NCI-H128 (cell line): ENCODE results near the gene FILIP1L.

ENCODE experiments used
- DNase-seq: peaks from one replicate; lab custom pipeline; 2025; ENCODE audit not compliant: unreplicated experiment; lab: John Stamatoyannopoulos, UW

Gene FILIP1L

DNA sequence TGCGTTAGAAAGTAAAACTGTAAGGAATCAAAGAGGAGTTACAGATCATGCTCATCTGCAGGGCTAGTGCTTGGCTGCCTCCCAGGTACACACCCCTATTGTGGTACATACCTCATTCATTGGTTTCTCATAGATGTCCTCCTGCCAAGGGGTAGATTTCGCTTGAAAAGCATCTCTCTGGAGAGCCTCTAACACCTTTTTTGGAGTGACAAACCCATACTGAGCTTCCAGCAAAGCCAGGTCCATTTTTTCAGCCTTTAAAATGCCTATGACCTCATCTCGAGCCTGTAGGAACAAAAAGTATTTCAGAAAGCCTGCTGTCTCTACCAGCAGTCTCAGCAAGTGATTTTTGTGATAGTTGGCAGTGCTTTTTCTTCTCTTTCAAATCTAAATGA is 184.6 kb downstream of the FILIP1L start:
- no peak for DNase-seq

- DNase-seq: no peak
Observed at GRCh38 chr3:99928771-99929744, 185.2 kb downstream of the FILIP1L start.

- DNase-seq: no peak
Observed at GRCh38 chr3:99927671-99928457, 186.4 kb downstream of the FILIP1L start.

DNA sequence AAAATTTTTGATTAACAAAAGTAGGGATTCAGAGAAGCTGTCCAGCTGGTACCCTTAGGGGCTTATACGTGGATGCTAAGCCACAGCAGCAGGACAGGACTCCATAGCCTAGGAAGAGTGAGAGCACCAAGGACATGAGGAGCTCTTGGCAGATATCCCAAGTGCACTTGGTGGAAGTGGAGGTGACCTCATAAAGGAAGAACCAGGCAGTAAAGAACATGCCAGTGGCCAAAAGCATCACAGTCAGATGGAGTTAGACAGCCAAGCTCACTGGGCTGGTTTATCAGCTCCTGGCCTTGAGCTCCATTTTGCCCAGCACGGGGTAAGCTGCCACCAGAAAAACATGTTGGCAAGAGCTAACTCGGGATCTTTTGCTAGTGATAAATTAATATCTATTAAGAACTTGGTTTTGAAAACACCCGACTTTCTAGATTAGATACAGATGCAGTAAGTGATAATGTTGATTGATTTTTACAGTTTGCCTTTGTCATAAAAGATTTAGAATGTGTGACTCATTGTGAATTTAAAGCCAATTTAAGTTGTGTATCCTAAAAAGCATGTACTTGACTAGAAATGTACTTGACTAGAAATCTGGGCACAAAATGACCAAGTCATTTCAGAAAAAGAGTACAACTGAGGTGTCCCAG is 188.6 kb downstream of the FILIP1L start:
- no peak for DNase-seq

- no peak for DNase-seq
Observed at GRCh38 chr3:99923873-99924272, 190.4 kb downstream of the FILIP1L start.

DNA sequence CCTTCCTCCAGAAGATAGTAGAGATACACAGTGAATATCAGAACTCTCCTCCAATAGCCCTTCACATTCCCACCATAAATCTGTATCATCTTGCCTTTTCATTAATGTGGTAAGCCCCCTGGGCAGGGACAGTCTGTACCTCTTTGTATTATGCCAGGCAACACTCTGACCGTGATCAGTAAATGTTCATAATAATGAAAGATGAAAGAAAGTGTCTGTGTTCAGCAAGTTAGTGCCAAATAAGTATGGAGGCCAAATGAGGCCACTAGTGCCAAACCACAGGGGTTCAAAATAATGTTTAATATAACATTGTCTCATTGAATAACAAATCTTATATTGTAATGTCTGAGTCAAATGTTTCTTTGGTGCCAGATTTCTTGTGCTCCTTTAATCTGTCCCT is 192.3 kb downstream of the FILIP1L start:
- no peak for DNase-seq

GRCh38 chr3:99921377-99921695 is 193.0 kb downstream of the FILIP1L start:
- DNase-seq: no peak

DNA sequence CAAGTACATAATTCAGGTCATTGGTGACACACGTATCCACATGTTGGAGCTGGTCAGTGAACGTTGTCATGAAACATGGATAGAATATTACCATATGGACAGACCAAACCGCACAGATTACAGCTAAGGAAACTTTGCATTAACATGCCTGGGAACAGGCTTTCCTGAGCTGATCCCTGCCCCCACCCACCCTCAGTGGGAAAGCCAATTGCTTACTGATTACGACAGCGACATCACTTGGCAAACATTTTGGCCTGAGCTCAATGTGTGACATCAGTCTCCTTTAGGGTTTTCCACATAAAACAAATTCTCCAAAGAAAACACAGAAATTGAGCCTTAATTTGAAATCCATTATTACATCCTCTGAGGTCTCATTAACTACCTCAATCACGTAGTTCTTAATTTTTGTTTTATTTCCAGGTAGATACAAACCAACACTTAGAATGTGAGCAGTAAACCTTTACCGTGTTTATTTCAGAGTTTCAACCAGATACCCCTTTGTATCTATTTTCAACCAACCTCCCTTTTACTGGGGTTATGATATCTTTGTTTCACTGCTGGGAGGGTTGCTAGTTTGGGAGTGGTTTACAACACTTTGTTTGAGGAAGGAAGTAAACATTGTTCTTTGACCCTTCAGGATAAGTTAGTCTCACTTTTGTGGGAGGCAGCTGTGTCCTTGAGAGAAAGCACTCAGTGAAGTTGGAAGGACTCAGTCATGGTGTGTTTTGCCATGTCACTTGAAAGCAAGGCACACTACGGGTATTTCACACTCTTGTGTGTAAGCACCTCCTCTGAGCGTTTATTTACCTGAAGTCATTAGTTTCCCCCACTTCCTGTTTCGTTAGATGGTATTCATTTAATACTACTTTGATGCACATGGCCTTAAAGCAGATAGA is 193.6 kb downstream of the FILIP1L start:
- DNase-seq: no peak

DNA sequence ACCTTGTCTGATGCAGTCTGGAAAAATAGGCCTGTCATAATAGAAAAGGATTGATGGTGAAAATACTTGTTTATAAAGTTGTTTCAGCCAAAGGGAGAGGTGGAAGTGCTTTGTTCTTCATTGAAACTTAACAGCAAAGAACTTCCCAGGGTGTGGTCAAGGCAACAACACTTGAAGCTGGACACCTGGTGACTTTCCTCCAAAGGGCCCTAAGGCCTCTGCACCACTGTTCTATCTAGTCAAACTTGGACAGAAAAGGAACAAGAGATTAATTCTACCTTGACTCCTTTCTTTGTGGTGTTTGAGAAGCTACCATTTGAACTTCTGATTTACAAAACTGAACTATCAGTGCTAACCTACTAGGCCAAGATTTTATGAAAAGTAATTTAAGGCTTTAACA is 194.6 kb downstream of the FILIP1L start:
- DNase-seq: no peak

DNA sequence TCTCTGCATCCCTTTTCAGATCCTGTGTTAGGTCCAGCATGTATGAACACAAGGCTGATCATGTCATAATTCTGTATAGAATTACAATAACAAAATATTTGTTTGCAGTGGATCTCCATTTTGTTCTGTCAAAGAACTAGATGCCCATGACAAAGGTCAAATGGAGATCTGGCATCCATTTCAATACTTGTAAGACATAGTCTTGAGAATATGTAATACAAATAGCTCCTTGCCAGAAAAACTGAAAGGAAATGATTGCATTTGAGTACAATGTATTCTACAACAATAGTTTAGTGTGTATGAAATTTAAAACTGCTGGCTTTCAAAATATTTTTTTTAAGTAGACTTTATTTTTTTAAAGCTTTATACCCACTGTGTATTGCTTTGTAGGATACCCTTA is 195.6 kb downstream of the FILIP1L start:
- no peak for DNase-seq

- DNase-seq: no peak
Observed at GRCh38 chr3:99915906-99916432, 198.3 kb downstream of the FILIP1L start.

DNA sequence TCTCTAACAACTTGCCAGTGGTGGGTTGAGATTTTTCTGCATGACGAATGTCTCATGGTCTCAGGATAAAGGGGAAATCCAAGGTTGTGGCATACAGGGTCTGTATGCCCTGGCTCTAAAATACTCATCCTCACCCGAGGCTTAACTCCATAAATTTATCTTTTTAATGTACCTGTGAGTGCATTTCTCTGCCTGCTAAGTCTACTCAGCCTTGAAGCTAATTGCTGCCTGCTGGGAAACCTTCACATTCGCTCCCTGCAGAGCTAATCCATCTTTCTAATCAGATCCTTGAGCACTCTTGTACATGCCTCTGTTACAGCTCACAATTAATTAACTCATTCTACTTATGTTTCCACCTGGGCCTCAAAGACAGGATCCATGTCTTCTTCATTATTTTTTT is 202.9 kb downstream of the FILIP1L start:
- peak; percentile 49 for DNase-seq

GRCh38 chr3:99910752-99911290 is 203.5 kb downstream of the FILIP1L start:
- DNase-seq: no peak

DNA sequence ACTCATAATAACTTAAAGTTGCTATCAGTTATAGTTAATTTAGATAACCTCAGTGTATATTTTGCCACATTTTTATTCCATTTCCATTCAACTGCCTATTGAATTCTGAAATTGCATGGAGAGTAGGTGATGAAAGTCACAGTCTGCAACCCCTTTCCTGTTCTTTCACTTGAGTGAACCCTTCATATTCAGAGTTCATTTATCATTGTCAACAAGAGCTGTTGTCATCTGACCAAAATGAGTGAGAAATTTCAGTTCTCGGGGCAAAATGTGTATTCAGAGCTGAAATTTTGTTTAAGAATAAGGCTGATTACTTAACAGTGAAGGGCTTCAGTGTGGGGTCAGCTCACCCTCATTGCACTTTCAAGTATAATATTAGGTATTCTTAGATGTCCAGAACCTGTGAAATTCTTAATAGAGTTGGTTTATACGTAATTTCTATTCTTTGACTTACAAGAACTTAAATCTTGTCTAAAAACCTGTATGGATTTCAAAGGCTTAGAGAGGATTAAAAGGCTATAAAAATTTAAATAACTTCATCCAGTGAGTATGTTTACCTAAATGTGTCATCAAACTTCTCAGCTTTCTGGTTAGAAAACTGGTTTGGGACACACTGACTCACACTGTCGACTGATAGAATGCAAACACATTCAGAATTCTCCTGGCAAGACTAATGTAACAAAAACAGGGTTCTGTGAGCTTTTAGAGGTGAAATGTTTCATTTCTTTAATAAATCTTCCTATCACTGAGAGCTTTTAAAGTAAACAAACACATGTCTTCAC is 204.4 kb downstream of the FILIP1L start:
- no peak for DNase-seq

DNA sequence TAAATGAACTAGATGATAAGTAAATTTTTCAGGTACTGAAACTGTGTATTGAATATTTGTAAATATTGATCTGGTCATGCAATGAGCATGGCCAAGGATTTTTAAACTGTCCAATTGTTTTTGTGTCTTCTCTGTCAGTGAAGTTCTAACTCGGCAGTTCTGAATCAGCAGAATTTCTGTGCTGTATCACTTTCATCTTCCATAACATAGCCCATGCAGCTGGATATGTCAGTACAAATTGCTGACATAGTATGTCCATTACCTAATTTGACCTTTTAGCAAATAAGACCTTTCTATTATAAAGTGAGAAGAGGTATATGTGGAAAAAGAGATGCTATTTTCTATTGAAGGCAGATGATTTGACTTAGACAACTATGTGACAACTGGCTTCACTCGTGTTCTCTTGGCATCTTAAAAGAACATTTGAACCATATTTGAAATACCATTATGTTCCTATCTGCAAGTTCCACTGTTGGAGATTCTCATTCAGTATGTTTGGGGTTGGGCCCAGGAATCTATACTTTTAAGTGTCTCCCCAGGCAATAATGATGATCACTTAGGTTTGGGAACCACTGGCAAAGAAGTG is 206.2 kb downstream of the FILIP1L start:
- no peak for DNase-seq

DNA sequence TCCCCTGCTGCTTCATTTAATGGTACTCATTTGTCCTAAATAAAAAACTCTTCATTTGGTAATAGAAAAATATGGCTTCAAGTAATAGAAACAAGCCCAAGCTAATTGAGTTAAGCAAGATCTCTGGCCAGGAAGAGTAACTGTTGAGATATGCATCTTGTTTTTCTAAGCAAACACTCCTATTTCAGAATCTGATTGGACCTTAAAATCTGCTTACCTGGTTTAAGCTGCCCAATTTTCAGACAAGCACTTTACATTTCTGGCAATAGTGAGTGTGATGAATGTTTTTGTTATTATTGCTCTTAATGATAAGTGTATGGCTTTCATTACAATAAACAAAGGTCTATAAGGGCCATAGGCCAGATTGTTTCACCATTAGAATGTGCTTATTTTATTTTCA is 210.4 kb downstream of the FILIP1L start:
- DNase-seq: no peak

DNA sequence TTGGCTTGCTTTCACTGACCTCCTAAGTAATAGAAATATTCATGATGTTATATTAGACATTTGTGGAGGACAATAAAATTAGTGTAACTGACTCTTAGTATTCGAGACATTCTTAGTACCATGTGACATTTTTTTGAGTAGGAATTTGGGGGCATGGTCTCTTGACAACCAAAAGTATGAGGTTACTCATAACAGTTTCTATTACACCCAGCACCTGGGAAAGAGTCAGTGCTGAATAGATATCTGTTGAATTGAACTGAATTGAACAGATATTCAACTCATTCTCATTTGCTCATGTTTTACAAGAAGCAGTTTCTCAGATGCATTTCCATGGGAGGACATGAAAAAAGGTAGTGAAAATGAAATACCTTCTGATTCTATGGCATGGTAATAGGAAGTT is 212.2 kb downstream of the FILIP1L start:
- no peak for DNase-seq

GRCh38 chr3:99901200-99901926 is 212.9 kb downstream of the FILIP1L start:
- DNase-seq: no peak
